DMS153 treated with DMSO at 0.1 percent for 48 hours (cell line): ENCODE measurements around the gene CLMN.

ENCODE experiments used
- DNase-seq: peaks from one replicate; lab custom pipeline; 2025; ENCODE audit not compliant: unreplicated experiment; lab: John Stamatoyannopoulos, UW

The CLMN gene

GRCh38 chr14:95322651-95323050 is 2.9 kb upstream of the CLMN start:
- no peak for DNase-seq

- no peak for DNase-seq
These were observed 2.2 kb upstream of the CLMN start for GRCh38 chr14:95321693-95322455.

- no peak for DNase-seq
These were observed 1.4 kb upstream of the CLMN start for GRCh38 chr14:95320955-95321600.

GRCh38 chr14:95320078-95320895 is 579 bp upstream of the CLMN start:
- no peak for DNase-seq

DNA sequence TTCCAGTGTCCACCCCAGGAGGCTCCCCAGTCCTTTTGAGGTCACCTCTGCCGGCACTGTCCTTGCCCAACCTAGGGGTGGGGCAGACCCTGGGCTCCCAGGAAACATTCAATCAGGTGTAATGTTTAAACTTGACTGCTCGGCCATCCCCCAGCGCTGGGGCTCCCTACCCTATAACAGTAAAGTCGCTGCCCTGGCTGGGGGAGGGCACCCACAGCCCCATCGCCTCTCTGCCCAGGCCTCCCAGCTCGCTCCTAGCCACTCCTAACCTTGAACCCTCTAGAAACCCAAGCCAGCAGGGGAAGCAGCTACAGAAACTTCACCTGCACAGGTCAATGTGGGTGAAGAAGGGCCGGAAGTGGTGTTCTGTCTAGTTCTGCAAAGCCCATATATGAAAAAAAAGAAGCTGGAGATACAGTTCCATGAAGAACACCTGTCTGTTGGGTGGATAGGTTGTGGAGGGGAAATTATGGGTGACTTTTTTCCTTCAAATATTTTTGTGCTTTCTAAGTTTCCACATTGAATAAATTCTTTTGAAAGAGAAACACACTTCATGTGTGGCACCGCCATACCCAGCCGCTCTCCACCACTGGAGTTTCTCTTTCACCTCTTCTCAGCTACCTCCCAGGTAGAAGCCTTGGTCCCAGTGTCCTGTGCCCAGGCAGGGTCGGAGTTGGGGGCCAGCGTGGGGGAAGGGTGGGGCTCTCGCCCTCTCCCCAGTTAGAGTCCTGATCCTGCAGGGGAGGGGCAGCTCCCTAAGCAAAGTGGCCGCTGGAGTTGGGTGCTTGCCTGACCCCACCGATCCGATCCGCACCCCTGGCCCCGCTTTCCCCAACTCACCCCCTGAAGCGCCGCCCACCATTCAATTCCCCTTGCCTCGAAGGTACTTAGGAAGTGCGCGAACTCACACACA is 1.1 kb downstream of the CLMN start:
- DNase-seq: no peak

GRCh38 chr14:95317817-95318343 is 1.8 kb downstream of the CLMN start:
- no peak for DNase-seq

GRCh38 chr14:95316821-95317220 is 2.9 kb downstream of the CLMN start:
- DNase-seq: no peak

GRCh38 chr14:95315579-95315978 is 4.1 kb downstream of the CLMN start:
- no peak for DNase-seq

DNA sequence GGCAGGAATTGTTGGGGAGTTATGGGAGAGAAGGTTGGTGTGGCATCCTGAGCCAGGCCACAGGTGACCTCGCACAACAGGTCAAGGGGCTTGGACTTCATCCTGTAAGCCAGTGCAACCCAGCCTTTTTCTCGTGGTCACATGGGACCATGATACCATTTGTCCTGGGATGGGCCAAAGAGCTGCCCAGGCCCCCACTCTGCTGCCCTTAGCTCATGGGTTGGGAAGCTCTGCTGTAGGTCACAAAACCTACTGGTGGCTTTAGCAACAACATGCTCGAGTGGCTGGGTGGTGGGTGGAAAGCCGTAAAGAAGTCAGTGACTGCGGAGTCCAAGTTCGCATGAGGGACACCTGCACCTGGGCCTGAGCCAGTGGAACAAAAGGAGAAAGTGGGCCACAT is 4.6 kb downstream of the CLMN start:
- no peak for DNase-seq

GRCh38 chr14:95314609-95315008 is 5.1 kb downstream of the CLMN start:
- no peak for DNase-seq

- DNase-seq: no peak
These were observed 6.0 kb downstream of the CLMN start for GRCh38 chr14:95313707-95314106.

GRCh38 chr14:95313190-95313589 is 6.5 kb downstream of the CLMN start:
- DNase-seq: no peak

GRCh38 chr14:95312311-95312710 is 7.4 kb downstream of the CLMN start:
- DNase-seq: no peak

GRCh38 chr14:95311752-95312151 is 8.0 kb downstream of the CLMN start:
- no peak for DNase-seq

- no peak for DNase-seq
These were observed 8.9 kb downstream of the CLMN start for GRCh38 chr14:95310635-95311380.

GRCh38 chr14:95309261-95310051 is 10.3 kb downstream of the CLMN start:
- no peak for DNase-seq

- DNase-seq: no peak
These were observed 11.6 kb downstream of the CLMN start for GRCh38 chr14:95308073-95308472.

- no peak for DNase-seq
These were observed 12.2 kb downstream of the CLMN start for GRCh38 chr14:95307402-95308041.

DNA sequence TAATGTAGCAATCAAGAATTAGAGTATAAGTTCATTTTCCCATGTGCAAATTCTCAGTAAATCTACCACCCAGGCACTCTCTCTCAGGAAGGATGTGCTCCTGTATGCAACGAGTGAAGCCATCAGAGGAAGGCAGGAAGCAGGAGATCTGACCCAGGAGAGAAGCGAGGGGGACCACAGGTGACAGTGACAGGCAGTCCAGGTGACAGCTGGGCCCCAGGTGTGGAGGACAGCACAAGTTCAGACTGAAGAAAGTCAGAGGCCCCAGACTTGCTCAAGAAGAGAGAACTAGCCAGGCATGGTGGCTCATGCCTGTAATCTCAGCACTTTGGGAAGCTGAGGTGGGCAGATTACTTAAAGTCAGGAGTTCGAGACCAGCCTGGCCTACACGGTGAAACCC is 13.8 kb downstream of the CLMN start:
- no peak for DNase-seq
